H1 (cell line): ENCODE results near the gene RUNX1. TPM values are rescaled to one million over a fixed set of nuclear protein-coding genes. Genes with fewer than 3 reads are reported as not detected.

Source experiments
- CTCF ChIA-PET: fragments of 300-600 bp; sonication (Branson Sonifier 250); formaldehyde crosslinking; loops from one replicate; lab custom pipeline; 2021; ENCODE audit not compliant: partially characterized antibody; lab: Charles Lee
- POLR2A ChIA-PET: fragments of 300-600 bp; sonication (Branson Sonifier 250); formaldehyde crosslinking; loops from one replicate; lab custom pipeline; 2021; ENCODE audit warnings: inconsistent platforms; ENCODE audit not compliant: partially characterized antibody; lab: Charles Lee
- DNase-seq, 2 experiments: peaks; one replicate each; pipeline versions ENCODE4 v3.0.0 to v3.0.0-alpha.2; 2010 to 2022; ENCODE audit warnings: low spot score in 2 of 2, low read depth in 1 of 2, mixed read lengths in 1 of 2
- FAIRE-seq: peaks from 2 replicates; lab custom pipeline; 2011; peaks lifted over from hg19 to GRCh38; lab: Jason Lieb, UNC
- H2AFZ ChIP-seq: 2 replicates; pipeline ENCODE4 v1.8.1; 2012; ENCODE audit warnings: low read length, inconsistent platforms
- H2AK5ac ChIP-seq: 2 replicates; pipeline ENCODE4 v1.6.1; 2013; ENCODE audit warnings: low read depth, low read length
- H2BK120ac ChIP-seq: replicated peaks from 2 replicates; pipeline ENCODE3; 2013; ENCODE audit warnings: low read depth, low read length, inconsistent platforms
- H2BK12ac ChIP-seq: 2 replicates; pipeline ENCODE4 v1.6.1; 2013; ENCODE audit warnings: low read depth, low read length
- H2BK15ac ChIP-seq: 2 replicates; pipeline ENCODE4 v1.6.1; 2013; ENCODE audit warnings: low read length
- H2BK20ac ChIP-seq: 2 replicates; pipeline ENCODE4 v1.6.1; 2013; ENCODE audit warnings: low read length
- H2BK5ac ChIP-seq: 2 replicates; pipeline ENCODE4 v1.6.1; 2013; ENCODE audit warnings: low read depth, low read length
- H3K14ac ChIP-seq: 2 replicates; pipeline ENCODE4 v1.6.1; 2013; ENCODE audit warnings: inconsistent platforms; ENCODE audit not compliant: insufficient read length
- H3K18ac ChIP-seq: 2 replicates; pipeline ENCODE4 v1.6.1; 2013; ENCODE audit warnings: low read length; ENCODE audit errors: extremely low read depth
- H3K23ac ChIP-seq: 2 replicates; pipeline ENCODE4 v1.6.1; 2013; ENCODE audit warnings: inconsistent platforms; ENCODE audit not compliant: insufficient read length
- H3K23me2 ChIP-seq: 2 replicates; pipeline ENCODE4 v1.6.1; 2013; ENCODE audit warnings: low read depth, low read length
- H3K27ac ChIP-seq: 2 replicates; pipeline ENCODE4 v1.6.1; 2011; ENCODE audit warnings: low read depth, low read length, inconsistent platforms
- H3K27me3 ChIP-seq, 4 experiments: replicated peaks in 1 of 4; 1 replicate in 1 of 4; 2 replicates in 3 of 4; pipeline versions ENCODE4 v1.6.1 to v1.8.1; 2011 to 2013; ENCODE audit warnings: low read length in 3 of 4, mild to moderate bottlenecking in 3 of 4, inconsistent platforms in 2 of 4, mixed read lengths in 2 of 4, moderate library complexity in 1 of 4; ENCODE audit not compliant: control insufficient read depth in 3 of 4, insufficient read depth in 3 of 4; ENCODE audit errors: extremely low read depth in 1 of 4
- H3K36me3 ChIP-seq, 4 experiments: 2 replicates each; pipeline versions ENCODE4 v1.6.1 to v1.8.1; 2011 to 2013; ENCODE audit warnings: mild to moderate bottlenecking in 4 of 4, low read length in 3 of 4, moderate library complexity in 2 of 4, control low read depth in 1 of 4, inconsistent platforms in 1 of 4; ENCODE audit not compliant: insufficient read depth in 4 of 4, control insufficient read depth in 2 of 4
- H3K4ac ChIP-seq: replicated peaks from 2 replicates; pipeline ENCODE3; 2013; ENCODE audit warnings: low read length, low read depth, mixed read lengths, inconsistent platforms; ENCODE audit not compliant: insufficient read length
- H3K4me1 ChIP-seq, 4 experiments: replicated peaks in 1 of 4; 1 replicate in 1 of 4; 2 replicates in 3 of 4; pipeline versions ENCODE4 v1.6.1 to v1.8.1; 2011 to 2013; ENCODE audit warnings: low read length in 3 of 4, inconsistent platforms in 2 of 4, mixed read lengths in 1 of 4; ENCODE audit not compliant: insufficient read depth in 4 of 4, control insufficient read depth in 3 of 4
- H3K4me2 ChIP-seq, 2 experiments: 2 replicates each; pipeline versions ENCODE4 v1.6.1 to v1.8.1; 2011 to 2013; ENCODE audit warnings: low read depth in 2 of 2, low read length in 2 of 2, control low read depth in 1 of 2, inconsistent platforms in 1 of 2, mild to moderate bottlenecking in 1 of 2; ENCODE audit not compliant: insufficient read depth in 1 of 2
- H3K4me3 ChIP-seq, 4 experiments: fragments of 200-600, 300-600 bp in 1 of 4; sonication (generic), shearing (Covaris generic), sonication (Bioruptor Twin) in 1 of 4; 2 replicates each; pipeline versions ENCODE4 v1.5.1 to v1.8.1; 2011 to 2016; ENCODE audit warnings: low read length in 4 of 4, low read depth in 3 of 4, control low read depth in 2 of 4, inconsistent platforms in 2 of 4, mild to moderate bottlenecking in 2 of 4, mixed read lengths in 1 of 4, moderate library complexity in 1 of 4; ENCODE audit not compliant: insufficient read depth in 2 of 4; ENCODE audit errors: extremely low read depth in 1 of 4
- H3K56ac ChIP-seq: replicated peaks from 2 replicates; pipeline ENCODE3; 2013; ENCODE audit warnings: low read depth, mild to moderate bottlenecking, mixed read lengths, low read length, inconsistent platforms; ENCODE audit not compliant: insufficient read length
- H3K79me1 ChIP-seq: 2 replicates; pipeline ENCODE4 v1.6.1; 2013; ENCODE audit warnings: low read depth, low read length, control low read depth
- H3K79me2 ChIP-seq, 2 experiments: 2 replicates each; pipeline versions ENCODE4 v1.6.1 to v1.8.1; 2012 to 2013; ENCODE audit warnings: low read length in 2 of 2, mild to moderate bottlenecking in 2 of 2, inconsistent platforms in 1 of 2; ENCODE audit not compliant: insufficient read depth in 2 of 2, control insufficient read depth in 1 of 2
- H3K9ac ChIP-seq, 4 experiments: replicated peaks in 1 of 4; 1 replicate in 1 of 4; 2 replicates in 3 of 4; pipeline versions ENCODE4 v1.6.1 to v1.8.1; 2011 to 2013; ENCODE audit warnings: low read depth in 3 of 4, low read length in 3 of 4, control low read depth in 2 of 4, mild to moderate bottlenecking in 2 of 4, moderate library complexity in 2 of 4, inconsistent platforms in 1 of 4; ENCODE audit errors: extremely low read depth in 1 of 4
- H3K9me3 ChIP-seq, 2 experiments: 2 replicates each; pipeline versions ENCODE4 v1.6.1 to v1.8.1; 2012 to 2013; ENCODE audit warnings: mild to moderate bottlenecking in 2 of 2, moderate library complexity in 2 of 2, control low read depth in 1 of 2, inconsistent platforms in 1 of 2, low read depth in 1 of 2, low read length in 1 of 2, mixed read lengths in 1 of 2; ENCODE audit not compliant: insufficient read depth in 2 of 2
- H4K20me1 ChIP-seq, 2 experiments: replicated peaks in 1 of 2; 2 replicates each; pipeline versions ENCODE3 to v1.8.1; 2011 to 2013; ENCODE audit warnings: inconsistent platforms in 2 of 2, low read length in 2 of 2, mild to moderate bottlenecking in 1 of 2; ENCODE audit not compliant: insufficient read depth in 2 of 2, control insufficient read depth in 1 of 2
- H4K5ac ChIP-seq: 2 replicates; pipeline ENCODE4 v1.6.1; 2013; ENCODE audit warnings: low read length, low read depth, mixed read lengths, inconsistent platforms; ENCODE audit not compliant: insufficient read length
- H4K8ac ChIP-seq: 2 replicates; pipeline ENCODE4 v1.8.0; 2013; ENCODE audit warnings: mild to moderate bottlenecking, moderate library complexity, low read length, inconsistent platforms; ENCODE audit not compliant: insufficient read depth; ENCODE audit errors: extremely low read depth
- H4K91ac ChIP-seq: replicated peaks from 2 replicates; pipeline ENCODE3; 2013; ENCODE audit warnings: low read length, mixed read lengths, inconsistent platforms; ENCODE audit not compliant: insufficient read length
- KDM5A ChIP-seq: fragments of 200-600 bp; IDR thresholded peaks from 2 replicates; pipeline ENCODE4 v1.7.1; 2012; ENCODE audit warnings: mild to moderate bottlenecking, low read length, inconsistent platforms, mixed read lengths
- NRF1 ChIP-seq: IDR thresholded peaks from 2 replicates; pipeline ENCODE4 v1.6.1; 2011; ENCODE audit warnings: mild to moderate bottlenecking, low read depth, low read length, improper control_type of control experiment
- RXRA ChIP-seq: IDR thresholded peaks from 2 replicates; pipeline ENCODE4 v1.6.1; 2011; ENCODE audit warnings: low read depth, mild to moderate bottlenecking, low read length, moderate library complexity; ENCODE audit not compliant: insufficient read depth
- SP4 ChIP-seq: IDR thresholded peaks from 2 replicates; pipeline ENCODE4 v1.6.1; 2012; ENCODE audit warnings: low read length, inconsistent platforms
- WGBS, 2 experiments: shearing (Covaris generic) in 1 of 2; methylation state at CpG; one replicate each; pipeline versions ENCODE4 v1.1.6 to v1.1.7; 2013 to 2015; ENCODE audit warnings: low lambda C conversion rate in 2 of 2, mixed read lengths in 2 of 2, inconsistent platforms in 1 of 2, low coverage in 1 of 2, missing lambda C conversion rate in 1 of 2; ENCODE audit not compliant: insufficient replicate concordance in 2 of 2, insufficient coverage in 1 of 2, insufficient read length in 1 of 2; ENCODE audit errors: extremely low coverage in 1 of 2, missing lambda C conversion rate in 1 of 2; 5-methylcytosine and 5-hydroxymethylcytosine counted together
- polyA plus RNA-seq, 7 experiments: library from polyadenylated mRNA; depleted of rRNA in 3 of 7; stranded (reverse) in 5 of 7; unstranded in 2 of 7; fragments of >200 nt in 5 of 7; fragments of 200-250 nt in 2 of 7; gene quantifications; 1 replicate in 5 of 7; 2 replicates in 1 of 7; 4 replicates in 1 of 7; pipeline versions ENCODE4 v1.2.1 to v1.2.3, GENCODE V29; 2011 to 2013; ENCODE audit warnings: missing spikeins in 2 of 7, mixed read lengths in 2 of 7
- total RNA-seq: library from RNA; stranded (reverse); fragmentation: NEBNext Ultra II Directional; extraction: Animal tissue kit (Norgen Biotek cat#: 25700); gene quantifications from 2 replicates; pipeline ENCODE4 v1.2.1, GENCODE V29; 2021

Gene RUNX1
- total and polyA plus RNA-seq, 2 of the 8 experiments (the other 6 are each of a cell fraction or from before 2014, with no cell fraction given) = 0.20 to 0.60 TPM

DNA sequence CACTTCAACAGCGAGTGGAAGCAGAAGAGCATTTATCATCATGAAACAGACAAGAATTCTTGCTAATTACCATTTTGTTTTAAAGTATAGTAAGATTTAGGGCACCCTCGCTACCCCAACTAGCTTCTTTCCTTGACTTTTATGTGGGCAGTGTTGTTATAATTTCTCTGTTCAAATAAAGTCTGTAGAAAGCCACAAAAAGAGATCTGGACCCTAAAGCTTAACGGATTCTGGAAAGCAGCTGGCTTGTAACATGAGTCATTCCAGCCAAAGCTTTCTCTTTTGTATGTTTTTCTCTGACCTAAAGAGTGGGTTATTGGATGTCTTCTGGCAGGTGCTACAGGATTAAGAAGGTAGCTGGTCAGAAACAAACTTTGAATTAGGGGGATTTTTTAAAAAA is 37.4 kb downstream of the RUNX1 start:
- H4K91ac ChIP-seq = no peak overlapping the region
- TF ChIP-seq NRF1 (no peak), KDM5A (no peak), RXRA (no peak), SP4 (no peak)
- POLR2A ChIA-PET = interaction anchor here (0.6 to 0.7 kb wide), 2 partner anchors 257 to 264 kb away, joined by 3 to 4 read pairs; no protein-coding TSS in a partner anchor
- FAIRE-seq (no peak), DNase-seq (no peak)
- H3K4ac ChIP-seq = no peak overlapping the region
- CTCF ChIA-PET = no interaction called here
- H3K27ac ChIP-seq = no peak overlapping the region
- no peak overlapping the region for H3K14ac ChIP-seq
- H3K79me2 ChIP-seq = no peaks in the 10 kb centered on the region
- no peaks in the 10 kb centered on the region for H4K20me1 ChIP-seq
- H3K4me1 ChIP-seq = no peaks in the 10 kb centered on the region
- H3K36me3 ChIP-seq = no peaks in the 10 kb centered on the region
- WGBS, 2 experiments = 91% methylated on average over 3 of the region's 3 CpGs; no CpG with 5 or more reads in 1 of the 2 experiments
- no peak overlapping the region for H2AFZ ChIP-seq
- H2AK5ac ChIP-seq = no peak overlapping the region
- H3K23ac ChIP-seq = no peak overlapping the region
- H3K4me3 ChIP-seq = no peak overlapping the region
- no peak overlapping the region for H3K4me2 ChIP-seq
- H2BK120ac ChIP-seq = no peak overlapping the region
- H4K8ac ChIP-seq = no peak overlapping the region
- H3K18ac ChIP-seq = no peak overlapping the region
- no peak overlapping the region for H3K9ac ChIP-seq
- H3K27me3 ChIP-seq = no peaks in the 10 kb centered on the region
- no peak overlapping the region for H2BK12ac ChIP-seq
- H2BK5ac ChIP-seq = no peak overlapping the region
- H3K56ac ChIP-seq = no peak overlapping the region
- H4K5ac ChIP-seq = no peak overlapping the region
- no peak overlapping the region for H2BK15ac ChIP-seq
- no peaks in the 10 kb centered on the region for H3K9me3 ChIP-seq
- H3K79me1 ChIP-seq = no peaks in the 10 kb centered on the region
- H2BK20ac ChIP-seq = no peak overlapping the region
- H3K23me2 ChIP-seq = no peaks in the 10 kb centered on the region
